GM12874 (cell line): Measurements from ENCODE around the gene MARF1.

Source experiments
- CTCF ChIP-seq: IDR thresholded peaks from 2 replicates; pipeline ENCODE4 v1.5.1; 2011; ENCODE audit warnings: low read depth, mild to moderate bottlenecking, control low read depth, low read length, moderate library complexity; ENCODE audit not compliant: insufficient read depth

MARF1 gene, protein sequence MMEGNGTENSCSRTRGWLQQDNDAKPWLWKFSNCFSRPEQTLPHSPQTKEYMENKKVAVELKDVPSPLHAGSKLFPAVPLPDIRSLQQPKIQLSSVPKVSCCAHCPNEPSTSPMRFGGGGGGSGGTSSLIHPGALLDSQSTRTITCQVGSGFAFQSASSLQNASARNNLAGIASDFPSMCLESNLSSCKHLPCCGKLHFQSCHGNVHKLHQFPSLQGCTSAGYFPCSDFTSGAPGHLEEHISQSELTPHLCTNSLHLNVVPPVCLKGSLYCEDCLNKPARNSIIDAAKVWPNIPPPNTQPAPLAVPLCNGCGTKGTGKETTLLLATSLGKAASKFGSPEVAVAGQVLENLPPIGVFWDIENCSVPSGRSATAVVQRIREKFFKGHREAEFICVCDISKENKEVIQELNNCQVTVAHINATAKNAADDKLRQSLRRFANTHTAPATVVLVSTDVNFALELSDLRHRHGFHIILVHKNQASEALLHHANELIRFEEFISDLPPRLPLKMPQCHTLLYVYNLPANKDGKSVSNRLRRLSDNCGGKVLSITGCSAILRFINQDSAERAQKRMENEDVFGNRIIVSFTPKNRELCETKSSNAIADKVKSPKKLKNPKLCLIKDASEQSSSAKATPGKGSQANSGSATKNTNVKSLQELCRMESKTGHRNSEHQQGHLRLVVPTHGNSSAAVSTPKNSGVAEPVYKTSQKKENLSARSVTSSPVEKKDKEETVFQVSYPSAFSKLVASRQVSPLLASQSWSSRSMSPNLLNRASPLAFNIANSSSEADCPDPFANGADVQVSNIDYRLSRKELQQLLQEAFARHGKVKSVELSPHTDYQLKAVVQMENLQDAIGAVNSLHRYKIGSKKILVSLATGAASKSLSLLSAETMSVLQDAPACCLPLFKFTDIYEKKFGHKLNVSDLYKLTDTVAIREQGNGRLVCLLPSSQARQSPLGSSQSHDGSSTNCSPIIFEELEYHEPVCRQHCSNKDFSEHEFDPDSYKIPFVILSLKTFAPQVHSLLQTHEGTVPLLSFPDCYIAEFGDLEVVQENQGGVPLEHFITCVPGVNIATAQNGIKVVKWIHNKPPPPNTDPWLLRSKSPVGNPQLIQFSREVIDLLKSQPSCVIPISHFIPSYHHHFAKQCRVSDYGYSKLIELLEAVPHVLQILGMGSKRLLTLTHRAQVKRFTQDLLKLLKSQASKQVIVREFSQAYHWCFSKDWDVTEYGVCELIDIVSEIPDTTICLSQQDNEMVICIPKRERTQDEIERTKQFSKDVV (N-terminal part only)

GRCh38 chr16:15643048-15643945 lies at the start of gene MARF1:
MARF1 (minus strand) TSS chr16:15643154; CDS start chr16:15639233, 3,921 bp downstream.
- peak; percentile 35 for TF ChIP-seq CTCF

DNA sequence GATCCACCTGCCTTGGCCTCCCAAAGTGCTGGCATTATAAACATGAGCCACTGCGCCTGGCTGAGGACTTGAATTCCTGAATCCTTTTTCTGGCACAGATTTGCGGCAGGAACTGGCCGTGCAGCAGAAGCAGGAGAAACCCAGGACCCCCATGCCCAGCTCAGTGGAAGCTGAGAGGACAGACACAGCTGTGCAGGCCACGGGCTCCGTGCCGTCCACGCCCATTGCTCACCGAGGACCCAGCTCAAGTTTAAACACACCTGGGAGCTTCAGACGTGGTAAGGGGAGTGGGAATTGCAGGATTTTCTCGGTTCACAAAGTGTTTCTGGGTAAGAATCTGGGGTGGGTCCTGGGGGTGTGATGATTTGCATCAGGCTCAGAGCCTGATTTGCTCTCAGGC lies 48.1 kb upstream of the MARF1 start:
- no peak for TF ChIP-seq CTCF

GRCh38 chr16:15690296-15690695 lies 47.3 kb upstream of the MARF1 start:
- no peak for TF ChIP-seq CTCF

GRCh38 chr16:15689290-15689689 lies 46.3 kb upstream of the MARF1 start:
- no peak for TF ChIP-seq CTCF

GRCh38 chr16:15686287-15686686 lies 43.3 kb upstream of the MARF1 start:
- TF ChIP-seq CTCF = no peak

DNA sequence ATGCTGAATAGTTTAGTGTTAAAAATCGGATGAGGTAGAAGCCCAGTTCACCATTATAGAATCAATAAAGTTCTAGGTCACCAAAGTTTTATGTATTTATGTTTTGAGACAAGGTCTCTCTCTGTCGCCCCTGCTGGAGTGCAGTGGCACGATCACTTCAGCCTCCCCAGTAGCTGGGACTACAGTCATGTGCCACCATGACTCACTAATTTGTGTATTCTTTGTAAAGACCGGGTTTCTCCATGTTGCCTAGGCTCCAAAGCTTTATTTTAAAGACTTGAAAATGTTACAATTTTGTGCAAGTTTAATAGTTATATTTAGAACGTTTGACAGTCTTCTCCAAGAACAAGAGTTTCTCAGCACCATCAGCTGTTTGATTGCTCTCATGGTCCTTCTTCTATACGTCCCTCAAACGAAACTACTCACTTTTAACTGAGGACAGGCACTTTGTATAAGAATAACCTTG lies 39.2 kb upstream of the MARF1 start:
- TF ChIP-seq CTCF = peak; percentile 61
